Hepatocyte (in vitro differentiated cells): ENCODE data around the gene SPIRE1. TPM values are rescaled to one million over a fixed set of nuclear protein-coding genes. Genes with fewer than 3 reads are reported as not detected.
"Not testable (repeated sequence)": the region's sequence is repeated elsewhere in the genome, so short reads cannot be mapped to it uniquely, and the experiment has no call there.

Experiments
- DNase-seq: peaks from one replicate; pipeline ENCODE4 v3.0.0-alpha.2; 2016; ENCODE audit warnings: low spot score
- H2AFZ ChIP-seq: fragments of 200-600 bp; sonication (generic); 2 replicates; pipeline ENCODE4 v1.6.0; 2016; ENCODE audit warnings: antibody characterized with exemption, mild to moderate bottlenecking
- H3K27ac ChIP-seq: fragments of 200-600 bp; sonication (generic); 2 replicates; pipeline ENCODE4 v1.5.1; 2016; ENCODE audit warnings: mild to moderate bottlenecking
- H3K27me3 ChIP-seq: fragments of 200-600 bp; sonication (generic); 2 replicates; pipeline ENCODE4 v1.6.1; 2016
- H3K36me3 ChIP-seq: fragments of 200-600 bp; sonication (generic); replicated peaks from 2 replicates; pipeline ENCODE4 v1.5.1; 2016; ENCODE audit warnings: low read depth; ENCODE audit not compliant: insufficient read depth
- H3K4me1 ChIP-seq: fragments of 200-600 bp; sonication (generic); 2 replicates; pipeline ENCODE4 v1.5.1; 2016; ENCODE audit warnings: mild to moderate bottlenecking, moderate library complexity; ENCODE audit not compliant: insufficient read depth
- H3K4me2 ChIP-seq: fragments of 200-600 bp; sonication (generic); 2 replicates; pipeline ENCODE4 v1.6.0; 2016
- H3K4me3 ChIP-seq: fragments of 200-600 bp; sonication (generic); 2 replicates; pipeline ENCODE4 v1.5.1; 2016; ENCODE audit warnings: mild to moderate bottlenecking
- H3K79me2 ChIP-seq: fragments of 200-600 bp; sonication (generic); 2 replicates; pipeline ENCODE4 v1.6.0; 2017; ENCODE audit warnings: mild to moderate bottlenecking
- H3K9me2 ChIP-seq: fragments of 200-600 bp; sonication (generic); replicated peaks from 2 replicates; pipeline ENCODE4 v1.6.0; 2017; ENCODE audit warnings: mild to moderate bottlenecking; ENCODE audit not compliant: insufficient read depth
- H3K9me3 ChIP-seq: fragments of 200-600 bp; sonication (generic); 2 replicates; pipeline ENCODE4 v1.5.1; 2016; ENCODE audit warnings: low read depth, mild to moderate bottlenecking
- H4K20me1 ChIP-seq: fragments of 200-600 bp; sonication (generic); 2 replicates; pipeline ENCODE4 v1.6.0; 2016; ENCODE audit warnings: mild to moderate bottlenecking; ENCODE audit not compliant: insufficient read depth, poor library complexity, severe bottlenecking
- CTCF ChIP-seq: fragments of 200-600 bp; sonication (generic); IDR thresholded peaks from 2 replicates; pipeline ENCODE4 v1.5.1; 2016; ENCODE audit warnings: antibody characterized with exemption, mild to moderate bottlenecking; ENCODE audit not compliant: poor library complexity
- EZH2 ChIP-seq: fragments of 200-600 bp; sonication (generic); IDR thresholded peaks from 2 replicates; pipeline ENCODE4 v1.6.1; 2016; ENCODE audit warnings: antibody characterized with exemption, mild to moderate bottlenecking, borderline replicate concordance
- EZH2phosphoT487 ChIP-seq: fragments of 200-600 bp; sonication (generic); IDR thresholded peaks from one replicate; pipeline ENCODE4 v1.6.1; 2018; ENCODE audit warnings: antibody characterized with exemption, mild to moderate bottlenecking, low read depth, moderate library complexity; ENCODE audit not compliant: unreplicated experiment, severe bottlenecking
- WGBS: methylation state at CpG from one replicate; pipeline ENCODE4 v1.1.6; 2016; ENCODE audit warnings: low lambda C conversion rate; ENCODE audit errors: missing lambda C conversion rate; 5-methylcytosine and 5-hydroxymethylcytosine counted together
- polyA plus RNA-seq: library from polyadenylated mRNA; unstranded; fragments of >200 nt; fragmentation: Nextera tagmentation; extraction: Ambion mirVana; gene quantifications from 2 replicates; pipeline ENCODE4 v1.2.1, GENCODE V29; 2016
- total RNA-seq: library from RNA; depleted of rRNA; stranded (reverse); fragments of >200 nt; gene quantifications from 2 replicates; pipeline ENCODE4 v1.2.3, GENCODE V29; 2014

The SPIRE1 gene
- total and polyA plus RNA-seq, 2 experiments from 2014 or later, result 13.1 to 18.9 TPM

GRCh38 chr18:12492907-12493306 is 165.0 kb downstream of the SPIRE1 start:
- Histone ChIP-seq H2AFZ (no peak overlapping the region), H3K9me2 (no peaks in the 10 kb centered on the region), H4K20me1 (no peaks in the 10 kb centered on the region), H3K27me3 (no peaks in the 10 kb centered on the region), H3K4me1 (no peaks in the 10 kb centered on the region), H3K4me2 (no peak overlapping the region), H3K79me2 (no peaks in the 10 kb centered on the region), H3K36me3 (no peaks in the 10 kb centered on the region), H3K27ac (no peak overlapping the region), H3K9me3 (no peaks in the 10 kb centered on the region), H3K4me3 (no peak overlapping the region)
- TF ChIP-seq EZH2 (no peak), CTCF (no peak), EZH2phosphoT487 (no peak)
- DNase-seq, result no peak
- WGBS, result 86% methylated on average over 5 of the region's 5 CpGs

GRCh38 chr18:12491611-12492435 is 166.1 kb downstream of the SPIRE1 start:
- WGBS, result 91% methylated on average over 9 of the region's 9 CpGs

GRCh38 chr18:12485479-12486105 is 172.3 kb downstream of the SPIRE1 start:
- no peaks in the 10 kb centered on the region for H3K4me1 ChIP-seq
- no peaks in the 10 kb centered on the region for H3K27me3 ChIP-seq
- no peak overlapping the region for H3K27ac ChIP-seq
- H3K79me2 ChIP-seq, result peaks cover 3% of the 10 kb centered on the region
- no peaks in the 10 kb centered on the region for H3K9me3 ChIP-seq
- no peaks in the 10 kb centered on the region for H3K9me2 ChIP-seq
- no peak for TF ChIP-seq EZH2
- no peak for TF ChIP-seq EZH2phosphoT487
- WGBS, result 94% methylated on average over 5 of the region's 5 CpGs
- H4K20me1 ChIP-seq, result no peaks in the 10 kb centered on the region
- no peak overlapping the region for H2AFZ ChIP-seq
- no peak overlapping the region for H3K4me3 ChIP-seq
- H3K4me2 ChIP-seq, result no peak overlapping the region
- DNase-seq, result no peak
- no peaks in the 10 kb centered on the region for H3K36me3 ChIP-seq

More at GRCh38 chr18:12491611-12492435, 166.1 kb downstream of the SPIRE1 start:
- Histone ChIP-seq H3K9me2 (no peaks in the 10 kb centered on the region), H3K27ac (no peak overlapping the region), H3K79me2 (no peaks in the 10 kb centered on the region), H3K4me1 (no peaks in the 10 kb centered on the region), H4K20me1 (no peaks in the 10 kb centered on the region), H3K9me3 (no peaks in the 10 kb centered on the region), H3K4me3 (no peak overlapping the region), H3K36me3 (no peaks in the 10 kb centered on the region), H2AFZ (no peak overlapping the region), H3K4me2 (no peak overlapping the region), H3K27me3 (no peaks in the 10 kb centered on the region)
- TF ChIP-seq CTCF (no peak), EZH2 (no peak), EZH2phosphoT487 (no peak)
- no peak for DNase-seq

- H3K4me1 ChIP-seq, H3K36me3 ChIP-seq, H3K27ac ChIP-seq, H3K27me3 ChIP-seq, H3K4me3 ChIP-seq, H2AFZ ChIP-seq, DNase-seq, H3K9me3 ChIP-seq, H3K9me2 ChIP-seq, H4K20me1 ChIP-seq, H3K79me2 ChIP-seq, H3K4me2 ChIP-seq: not testable (repeated sequence)
- WGBS, result 96% methylated on average over 10 of the region's 10 CpGs
Observed at GRCh38 chr18:12481915-12482314, 176.0 kb downstream of the SPIRE1 start.
